Heart left ventricle (tissue), 16 donors: ENCODE measurements around the gene NEK10. TPM values are rescaled to one million over a fixed set of nuclear protein-coding genes. Genes with fewer than 3 reads are reported as not detected.

Experiments used
- ATAC-seq, 4 donors: fragments of 200-7000 bp; cut with Tn5 transposase; one replicate each; pipeline ENCODE4 v1.9.1; 2020 to 2022; ENCODE audit warnings: moderate library complexity in 4 of 4, mild to moderate bottlenecking in 3 of 4, moderate number of reproducible peaks in 1 of 4
- DNase-seq, 5 donors: peaks; one replicate each; pipeline ENCODE4 v3.0.0-alpha.2; 2020
- H3K27ac ChIP-seq, 12 donors: fragments of 200-600 bp; sonication (generic) in 4 of 12; one replicate each; pipeline versions ENCODE4 v1.5.0 to v1.8.0; 2016 to 2022; ENCODE audit warnings: mild to moderate bottlenecking in 2 of 12
- H3K27me3 ChIP-seq, 9 donors: fragments of 200-600 bp; sonication (generic) in 2 of 9; one replicate each; pipeline versions ENCODE4 v1.5.1 to v1.8.0; 2016 to 2022; ENCODE audit warnings: mild to moderate bottlenecking in 3 of 9
- H3K36me3 ChIP-seq, 9 donors: fragments of 200-600 bp; sonication (generic) in 2 of 9; one replicate each; pipeline versions ENCODE4 v1.5.0 to v1.8.0; 2018 to 2022; ENCODE audit warnings: mild to moderate bottlenecking in 2 of 9
- H3K4me1 ChIP-seq, 12 donors: fragments of 200-600 bp; sonication (generic) in 4 of 12; one replicate each; pipeline versions ENCODE4 v1.5.0 to v1.8.0; 2016 to 2022; ENCODE audit warnings: mild to moderate bottlenecking in 3 of 12
- H3K4me3 ChIP-seq, 12 donors: fragments of 200-600 bp; sonication (generic) in 4 of 12; one replicate each; pipeline versions ENCODE4 v1.5.0 to v1.8.0; 2017 to 2022; ENCODE audit warnings: mild to moderate bottlenecking in 9 of 12, moderate library complexity in 4 of 12
- H3K9me3 ChIP-seq, 12 donors: fragments of 200-600 bp; sonication (generic) in 4 of 12; one replicate each; pipeline versions ENCODE4 v1.5.0 to v1.8.0; 2016 to 2022; ENCODE audit warnings: mild to moderate bottlenecking in 1 of 12
- CTCF ChIP-seq, 12 donors: fragments of 200-600 bp; sonication (generic) in 4 of 12; IDR thresholded peaks; one replicate each; pipeline versions ENCODE4 v1.5.0 to v1.8.0; 2018 to 2022; ENCODE audit warnings: antibody characterized with exemption in 12 of 12, mild to moderate bottlenecking in 5 of 12
- POLR2A ChIP-seq, 2 donors: fragments of 450-650 bp; IDR thresholded peaks; one replicate each; pipeline ENCODE4 v1.6.1; 2017; ENCODE audit warnings: antibody characterized with exemption in 2 of 2, mild to moderate bottlenecking in 2 of 2, moderate library complexity in 2 of 2
- WGBS, 4 donors: extraction: QIAGEN DNeasy Blood & Tissue Kit in 2 of 4; methylation state at CpG; one replicate each; pipeline versions ENCODE4 v1.1.5 to v1.1.7; 2013 to 2018; 5-methylcytosine and 5-hydroxymethylcytosine counted together
- intact Hi-C, 10 donors: fragments of 100-400 bp; cut with DNase I; formaldehyde crosslinking; loops; one replicate each; pipeline versions ENCODE4 v1.11.1 to v1.14.2; 2022
- polyA plus RNA-seq, 2 donors: library from polyadenylated mRNA; stranded (reverse); fragments of 200-250 nt; gene quantifications; one replicate each; pipeline ENCODE4 v1.2.3, GENCODE V29; 2013
- total RNA-seq, 9 donors: library from RNA; depleted of rRNA in 2 of 9; stranded (reverse); fragments of >200 nt in 2 of 9; fragmentation: NEBNext Ultra II Directional in 3 of 9; extraction: Animal tissue kit (Norgen Biotek cat#: 25700) in 3 of 9; gene quantifications; one replicate each; pipeline versions ENCODE4 v1.1.0 to v1.2.4, GENCODE V29; 2016 to 2023
- donor health status: ischemic (EF 13 %, LVEDD 7.1; RV severe dilation, severe dysfunction).
- donor health status: healthy with polysubstance abuse.
- donor health status: DM: no; HTN: yes; CAD: no.
- donor health status: DM: no; HTN: no; CAD: no.
- donor health status: ischemic (EF 25% LVEDD 6.9; RV normal size, moderate dysfunction).
- donor health status: ischemic (EF 25% LVEDD 5.7; RV mildly dilated, moderate dysfunction).
- donor health status: healthy.
- donor health status: DM: yes; HTN: yes; CAD: no.
- donor health status: ischemic (EF 35%, LVEDD 5.7; RV mildly dilated, moderate dysfunction).
- donor health status: nonischemic (EF 11% LVEDD 7.7; RV severe dilation, severe dysfunction).
- donor health status: DM: yes; HTN: yes; CAD: no.
- donor health status: PGD.
- donor health status: ischemic (EF 29% LVEDD 5.4; RV normal size, mild dysfunction).
- donor health status: nonischemic (EF 23%, LVEDD 6.1; RV moderate dilation, normal function).

NEK10 gene
- total and polyA plus RNA-seq, 11 donors: 0.72 to 22.5 (median 7.1) TPM

DNA sequence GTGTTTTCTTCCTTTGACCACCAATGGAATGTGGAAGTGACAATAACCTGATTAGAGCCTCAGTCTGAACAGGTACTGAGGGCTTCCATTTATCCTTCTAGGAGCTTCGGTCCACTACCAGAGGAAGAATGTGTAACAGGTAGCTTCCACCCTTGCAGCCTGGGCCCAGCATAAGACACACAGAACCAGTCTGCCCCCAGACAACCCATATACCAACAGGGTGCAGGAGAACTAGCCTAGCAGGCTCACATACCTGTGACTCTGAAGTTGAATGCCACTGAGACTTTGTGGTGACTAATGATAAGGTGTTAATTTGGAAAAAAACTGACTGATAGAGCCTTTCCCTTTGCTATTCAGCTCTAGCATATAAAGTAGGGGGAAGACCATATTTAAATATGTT lies 166.2 kb downstream of the NEK10 start:
- no peaks in the 10 kb centered on the region for H3K27me3 ChIP-seq
- ATAC-seq (no peak), DNase-seq (no peak)
- H3K27ac ChIP-seq: no peak overlapping the region
- no peak overlapping the region for H3K4me3 ChIP-seq
- peaks cover 0 to 8% (median 0%) of the 10 kb centered on the region in 12 donors for H3K9me3 ChIP-seq
- 84 to 96% (median 86%) methylated on average over 1 of the region's 1 CpG for WGBS, 4 donors
- no peaks in the 10 kb centered on the region for H3K4me1 ChIP-seq
- intact Hi-C loops: no loop called here
- H3K36me3 ChIP-seq: no peaks in the 10 kb centered on the region
- TF ChIP-seq POLR2A (IDR thresholded peaks at IDR 0.05) (no peak), CTCF (IDR thresholded peaks at IDR 0.05) (no peak)

DNA sequence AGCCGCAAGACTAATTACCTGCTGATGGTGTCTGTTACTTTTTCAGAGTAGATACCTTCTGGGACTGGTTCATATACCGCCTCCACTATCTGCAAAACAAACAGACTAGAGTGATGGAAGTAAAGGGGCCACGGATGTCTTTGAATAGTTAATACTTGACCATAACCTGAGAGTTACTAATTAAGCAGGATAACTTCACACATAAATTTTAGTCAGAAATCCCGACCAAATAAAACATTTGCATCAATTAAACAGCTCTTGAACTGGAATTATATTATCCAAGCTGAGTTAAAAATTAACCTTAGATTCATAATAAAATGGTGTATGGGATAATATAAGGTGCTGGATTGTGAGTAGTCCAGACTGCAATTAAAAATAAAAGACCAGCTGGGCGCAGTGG lies 167.7 kb downstream of the NEK10 start:
- Histone ChIP-seq H3K4me3 (no peak overlapping the region), H3K27me3 (no peaks in the 10 kb centered on the region), H3K27ac (no peak overlapping the region), H3K9me3 (peaks cover 0 to 9% (median 0%) of the 10 kb centered on the region in 12 donors), H3K36me3 (no peaks in the 10 kb centered on the region), H3K4me1 (no peaks in the 10 kb centered on the region)
- no peak for DNase-seq
- TF ChIP-seq POLR2A (IDR thresholded peaks at IDR 0.05): no peak
- TF ChIP-seq CTCF (IDR thresholded peaks at IDR 0.05): no peak
- 89 to 94% (median 91%) methylated on average over 5 of the region's 5 CpGs for WGBS, 4 donors
- no peak for ATAC-seq
- intact Hi-C loops: no loop called here

- Histone ChIP-seq H3K4me1 (no peaks in the 10 kb centered on the region), H3K4me3 (no peak overlapping the region), H3K9me3 (peaks cover 0 to 9% (median 0%) of the 10 kb centered on the region in 12 donors), H3K27me3 (no peaks in the 10 kb centered on the region), H3K36me3 (no peaks in the 10 kb centered on the region), H3K27ac (no peak overlapping the region)
- TF ChIP-seq POLR2A (IDR thresholded peaks at IDR 0.05) (no peak), CTCF (IDR thresholded peaks at IDR 0.05) (no peak)
- ATAC-seq: no peak
- intact Hi-C loops: no loop called here
- WGBS, 4 donors: 69 to 82% (median 74%) methylated on average over 2 of the region's 2 CpGs
- DNase-seq: no peak
These were observed 168.3 kb downstream of the NEK10 start for GRCh38 chr3:27200721-27201489.

- no peak for ATAC-seq
- Histone ChIP-seq H3K4me3 (no peak overlapping the region), H3K27me3 (no peaks in the 10 kb centered on the region), H3K27ac (no peak overlapping the region), H3K9me3 (peaks cover 0 to 9% (median 0%) of the 10 kb centered on the region in 12 donors), H3K4me1 (peaks cover 0 to 8% (median 0%) of the 10 kb centered on the region in 12 donors), H3K36me3 (no peaks in the 10 kb centered on the region)
- TF ChIP-seq CTCF (IDR thresholded peaks at IDR 0.05) (no peak), POLR2A (IDR thresholded peaks at IDR 0.05) (no peak)
- no peak for DNase-seq
- intact Hi-C loops: loop anchor here in 1 of 10 donors (10.0 kb wide), 1 partner anchor 60 kb away; no protein-coding TSS in a partner anchor
- WGBS, 4 donors: 0 to 41% (median 20%) methylated on average over 1 of the region's 1 CpG
These were observed 174.2 kb downstream of the NEK10 start for GRCh38 chr3:27194861-27195483.
